Measurements from ENCODE around the gene SPO11. TPM values are rescaled to one million over a fixed set of nuclear protein-coding genes. Genes with fewer than 3 reads are reported as not detected.
A peak's percentile ranks its signal among the peaks of the same experiment; 100 is the strongest.

The SPO11 gene
- total RNA-seq, 1 donor from 2014 or later, result not detected

- H3K4me1 Mint-ChIP-seq, result peaks cover 86% of the 10 kb centered on the region
- Histone ChIP-seq H3K79me2 (ENCODE audit: low read depth) (no peaks in the 10 kb centered on the region), H3K4me3 (no peak overlapping the region)
Observed at GRCh38 chr20:57282670-57283361, 46.8 kb upstream of the SPO11 start.

GRCh38 chr20:57283860-57284259, 45.7 kb upstream of the SPO11 start:
- no peak for DNase-seq (ENCODE audit: low spot score)
- H3K9me3 Mint-ChIP-seq, result no peaks in the 10 kb centered on the region
- Histone ChIP-seq H3K4me3 (no peak overlapping the region), H3F3A (ENCODE audit: low read depth) (peaks cover 48% of the 10 kb centered on the region), H2AFZ (replicated peaks) (no peak overlapping the region), H3K27me3 (no peaks in the 10 kb centered on the region), H3K36me3 (no peaks in the 10 kb centered on the region), H3K4me2 (peak overlapping the region; percentile 46), H3K9ac (no peak overlapping the region), H3K9me3 (ENCODE audit: low read depth) (no peaks in the 10 kb centered on the region), H3K27ac (no peak overlapping the region), H4K20me1 (ENCODE audit: low read depth) (no peaks in the 10 kb centered on the region), H3K79me2 (ENCODE audit: low read depth) (no peaks in the 10 kb centered on the region), H3K4me1 (peaks cover 65% of the 10 kb centered on the region)
- H3K27me3 Mint-ChIP-seq (ENCODE audit: insufficient read depth, low read depth), result peaks cover 22% of the 10 kb centered on the region
- H3K4me1 Mint-ChIP-seq, result peaks cover 87% of the 10 kb centered on the region
- no peak for TF ChIP-seq EZH2phosphoT487 (IDR thresholded peaks at IDR 0.05)
- TF ChIP-seq CTCF (IDR thresholded peaks at IDR 0.05), result no peak
- TF ChIP-seq EZH2 (IDR thresholded peaks at IDR 0.05), result no peak
- H3K27ac Mint-ChIP-seq, result peak overlapping the region; percentile 99
- no peaks in the 10 kb centered on the region for H3K36me3 Mint-ChIP-seq
- H3K4me3 Mint-ChIP-seq, result peak overlapping the region; percentile 58

More at GRCh38 chr20:57282670-57283361, 46.8 kb upstream of the SPO11 start:
- H3K27ac Mint-ChIP-seq, result peak overlapping the region; percentile 99
- Histone ChIP-seq H3K4me1 (peaks cover 58% of the 10 kb centered on the region), H3K9ac (no peak overlapping the region), H4K20me1 (ENCODE audit: low read depth) (no peaks in the 10 kb centered on the region), H3K9me3 (ENCODE audit: low read depth) (no peaks in the 10 kb centered on the region), H3K27me3 (no peaks in the 10 kb centered on the region), H3F3A (ENCODE audit: low read depth) (peaks cover 38% of the 10 kb centered on the region), H2AFZ (replicated peaks) (peak overlapping the region; percentile 60), H3K4me2 (peak overlapping the region; percentile 46), H3K27ac (peak overlapping the region; percentile 39), H3K36me3 (no peaks in the 10 kb centered on the region)
- no peaks in the 10 kb centered on the region for H3K36me3 Mint-ChIP-seq
- peaks cover 22% of the 10 kb centered on the region for H3K27me3 Mint-ChIP-seq (ENCODE audit: insufficient read depth, low read depth)
- TF ChIP-seq EZH2phosphoT487 (IDR thresholded peaks at IDR 0.05) (no peak), CTCF (IDR thresholded peaks at IDR 0.05) (peak; percentile 17)
- H3K4me3 Mint-ChIP-seq, result peak overlapping the region; percentile 79
- peak; percentile 66 for DNase-seq (ENCODE audit: low spot score)
- no peaks in the 10 kb centered on the region for H3K9me3 Mint-ChIP-seq

GRCh38 chr20:57287007-57287880, 42.4 kb upstream of the SPO11 start:
- peak overlapping the region; percentile 49 for H3K4me2 ChIP-seq
- peaks cover 17% of the 10 kb centered on the region for H3K27me3 Mint-ChIP-seq (ENCODE audit: insufficient read depth, low read depth)
- peak; percentile 73 for DNase-seq (ENCODE audit: low spot score)

More at GRCh38 chr20:57287007-57287880, 42.4 kb upstream of the SPO11 start:
- no peak overlapping the region for H3K4me3 ChIP-seq
- H3K36me3 ChIP-seq, result no peaks in the 10 kb centered on the region
- H3K27me3 ChIP-seq, result no peaks in the 10 kb centered on the region
- Mint-ChIP-seq H3K27ac (peak overlapping the region; percentile 99), H3K36me3 (no peaks in the 10 kb centered on the region), H3K4me3 (peak overlapping the region; percentile 67), H3K9me3 (no peaks in the 10 kb centered on the region), H3K4me1 (peaks cover 93% of the 10 kb centered on the region)
- peak overlapping the region; percentile 66 for H3K27ac ChIP-seq
- H4K20me1 ChIP-seq (ENCODE audit: low read depth), result no peaks in the 10 kb centered on the region
- H2AFZ ChIP-seq (replicated peaks), result no peak overlapping the region
- H3K79me2 ChIP-seq (ENCODE audit: low read depth), result no peaks in the 10 kb centered on the region
- peaks cover 69% of the 10 kb centered on the region for H3K4me1 ChIP-seq
- H3K9me3 ChIP-seq (ENCODE audit: low read depth), result no peaks in the 10 kb centered on the region
- TF ChIP-seq EZH2phosphoT487 (IDR thresholded peaks at IDR 0.05) (no peak), CTCF (IDR thresholded peaks at IDR 0.05) (peak; percentile 12)
- H3K9ac ChIP-seq, result no peak overlapping the region
- H3F3A ChIP-seq (ENCODE audit: low read depth), result peaks cover 56% of the 10 kb centered on the region
